Transverse colon (tissue), 4 donors: ENCODE data around the gene RHOBTB3.

Experiments used
- EP300 ChIP-seq: sonication (generic); formaldehyde crosslinking; IDR thresholded peaks from one replicate; pipeline ENCODE4 v1.6.1; 2017; ENCODE audit warnings: antibody characterized with exemption, low read depth
- POLR2A ChIP-seq: fragments of 450-650 bp; IDR thresholded peaks from one replicate; pipeline ENCODE4 v1.6.1; 2016; ENCODE audit warnings: antibody characterized with exemption, mild to moderate bottlenecking, moderate library complexity
- POLR2AphosphoS5 ChIP-seq, 3 donors: sonication (generic); formaldehyde crosslinking; IDR thresholded peaks; one replicate each; pipeline ENCODE4 v1.6.1; 2016; ENCODE audit warnings: antibody characterized with exemption in 3 of 3
- TF ChIP-seq, protein P1 (sequence below), 5 experiments: fragments of 200-600 bp in 3 of 5; fragments of 450-650 bp in 2 of 5; sonication (generic) in 3 of 5; IDR thresholded peaks; 1 replicate in 2 of 5; 2 replicates in 3 of 5; pipeline ENCODE4 v1.5.1; 2016 to 2017; ENCODE audit warnings: antibody characterized with exemption in 5 of 5, inconsistent platforms in 3 of 5, mild to moderate bottlenecking in 2 of 5, moderate library complexity in 1 of 5

DNA sequence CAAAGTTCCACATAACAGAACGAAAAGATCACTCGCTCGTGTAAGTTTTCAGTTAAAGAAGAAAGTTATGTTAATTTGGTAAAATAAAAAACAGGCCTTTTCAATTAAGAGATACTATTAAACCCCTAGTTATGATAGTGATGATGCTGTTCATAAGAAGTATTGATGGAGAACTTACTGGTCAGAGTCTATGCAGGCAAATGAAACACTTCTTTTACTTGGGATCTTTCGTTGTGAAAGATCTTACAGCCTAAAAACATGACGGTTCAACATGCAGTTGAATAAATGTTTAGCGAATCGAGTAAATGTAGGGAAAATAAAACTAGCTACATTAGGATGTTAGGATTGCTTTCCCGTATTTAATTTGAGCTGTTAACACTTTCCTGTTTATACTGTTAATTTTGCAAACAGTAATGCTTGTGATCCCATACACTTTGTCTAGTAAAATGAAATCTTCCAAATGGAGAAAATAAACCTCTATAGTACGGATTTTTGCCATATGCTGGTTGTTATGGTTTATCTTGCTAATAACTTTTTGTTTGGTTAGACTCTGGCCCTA lies 2.0 kb downstream of the RHOBTB3 start:
- TF ChIP-seq, protein P1, sequence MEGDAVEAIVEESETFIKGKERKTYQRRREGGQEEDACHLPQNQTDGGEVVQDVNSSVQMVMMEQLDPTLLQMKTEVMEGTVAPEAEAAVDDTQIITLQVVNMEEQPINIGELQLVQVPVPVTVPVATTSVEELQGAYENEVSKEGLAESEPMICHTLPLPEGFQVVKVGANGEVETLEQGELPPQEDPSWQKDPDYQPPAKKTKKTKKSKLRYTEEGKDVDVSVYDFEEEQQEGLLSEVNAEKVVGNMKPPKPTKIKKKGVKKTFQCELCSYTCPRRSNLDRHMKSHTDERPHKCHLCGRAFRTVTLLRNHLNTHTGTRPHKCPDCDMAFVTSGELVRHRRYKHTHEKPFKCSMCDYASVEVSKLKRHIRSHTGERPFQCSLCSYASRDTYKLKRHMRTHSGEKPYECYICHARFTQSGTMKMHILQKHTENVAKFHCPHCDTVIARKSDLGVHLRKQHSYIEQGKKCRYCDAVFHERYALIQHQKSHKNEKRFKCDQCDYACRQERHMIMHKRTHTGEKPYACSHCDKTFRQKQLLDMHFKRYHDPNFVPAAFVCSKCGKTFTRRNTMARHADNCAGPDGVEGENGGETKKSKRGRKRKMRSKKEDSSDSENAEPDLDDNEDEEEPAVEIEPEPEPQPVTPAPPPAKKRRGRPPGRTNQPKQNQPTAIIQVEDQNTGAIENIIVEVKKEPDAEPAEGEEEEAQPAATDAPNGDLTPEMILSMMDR (IDR thresholded peaks at IDR 0.05): no peak
- TF ChIP-seq POLR2A: no peak
- TF ChIP-seq POLR2AphosphoS5 (IDR thresholded peaks at IDR 0.05): no peak
- no peak for TF ChIP-seq EP300
